Measurements from ENCODE around the gene PHLPP1.

DNA sequence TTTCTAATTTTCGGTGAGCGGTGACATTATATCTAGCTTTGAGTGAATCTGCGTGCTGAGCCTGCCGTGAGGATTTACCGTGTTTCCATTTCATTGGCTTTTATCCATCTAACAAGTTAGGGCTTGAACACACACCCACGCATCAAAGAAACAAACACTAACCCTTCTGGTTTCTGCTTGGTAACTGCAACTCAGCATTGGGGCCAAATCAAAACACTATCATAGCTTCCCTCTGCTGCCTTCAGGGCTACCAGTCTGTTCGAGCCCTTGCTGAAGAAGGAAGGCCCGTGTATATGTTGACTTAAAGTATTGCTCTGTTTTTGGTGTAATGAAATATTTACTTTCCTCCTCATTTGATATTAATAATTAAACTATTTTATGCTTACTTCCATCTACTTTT, 227.2 kb downstream of the PHLPP1 start:
- TF ChIP-seq, protein P1, sequence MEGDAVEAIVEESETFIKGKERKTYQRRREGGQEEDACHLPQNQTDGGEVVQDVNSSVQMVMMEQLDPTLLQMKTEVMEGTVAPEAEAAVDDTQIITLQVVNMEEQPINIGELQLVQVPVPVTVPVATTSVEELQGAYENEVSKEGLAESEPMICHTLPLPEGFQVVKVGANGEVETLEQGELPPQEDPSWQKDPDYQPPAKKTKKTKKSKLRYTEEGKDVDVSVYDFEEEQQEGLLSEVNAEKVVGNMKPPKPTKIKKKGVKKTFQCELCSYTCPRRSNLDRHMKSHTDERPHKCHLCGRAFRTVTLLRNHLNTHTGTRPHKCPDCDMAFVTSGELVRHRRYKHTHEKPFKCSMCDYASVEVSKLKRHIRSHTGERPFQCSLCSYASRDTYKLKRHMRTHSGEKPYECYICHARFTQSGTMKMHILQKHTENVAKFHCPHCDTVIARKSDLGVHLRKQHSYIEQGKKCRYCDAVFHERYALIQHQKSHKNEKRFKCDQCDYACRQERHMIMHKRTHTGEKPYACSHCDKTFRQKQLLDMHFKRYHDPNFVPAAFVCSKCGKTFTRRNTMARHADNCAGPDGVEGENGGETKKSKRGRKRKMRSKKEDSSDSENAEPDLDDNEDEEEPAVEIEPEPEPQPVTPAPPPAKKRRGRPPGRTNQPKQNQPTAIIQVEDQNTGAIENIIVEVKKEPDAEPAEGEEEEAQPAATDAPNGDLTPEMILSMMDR (IDR thresholded peaks at IDR 0.05) = no peak
- TF ChIP-seq POLR2A (IDR thresholded peaks at IDR 0.05) = no peak
